Measurements from ENCODE around the gene UBE2R2. TPM values are rescaled to one million over a fixed set of nuclear protein-coding genes. Genes with fewer than 3 reads are reported as not detected.
"Not testable (repeated sequence)": the region's sequence is repeated elsewhere in the genome, so short reads cannot be mapped to it uniquely, and the experiment has no call there.

UBE2R2 gene
- total and polyA plus RNA-seq, 7 experiments from 2014 or later = 16.9 to 40.8 (median 28.6) TPM

DNA sequence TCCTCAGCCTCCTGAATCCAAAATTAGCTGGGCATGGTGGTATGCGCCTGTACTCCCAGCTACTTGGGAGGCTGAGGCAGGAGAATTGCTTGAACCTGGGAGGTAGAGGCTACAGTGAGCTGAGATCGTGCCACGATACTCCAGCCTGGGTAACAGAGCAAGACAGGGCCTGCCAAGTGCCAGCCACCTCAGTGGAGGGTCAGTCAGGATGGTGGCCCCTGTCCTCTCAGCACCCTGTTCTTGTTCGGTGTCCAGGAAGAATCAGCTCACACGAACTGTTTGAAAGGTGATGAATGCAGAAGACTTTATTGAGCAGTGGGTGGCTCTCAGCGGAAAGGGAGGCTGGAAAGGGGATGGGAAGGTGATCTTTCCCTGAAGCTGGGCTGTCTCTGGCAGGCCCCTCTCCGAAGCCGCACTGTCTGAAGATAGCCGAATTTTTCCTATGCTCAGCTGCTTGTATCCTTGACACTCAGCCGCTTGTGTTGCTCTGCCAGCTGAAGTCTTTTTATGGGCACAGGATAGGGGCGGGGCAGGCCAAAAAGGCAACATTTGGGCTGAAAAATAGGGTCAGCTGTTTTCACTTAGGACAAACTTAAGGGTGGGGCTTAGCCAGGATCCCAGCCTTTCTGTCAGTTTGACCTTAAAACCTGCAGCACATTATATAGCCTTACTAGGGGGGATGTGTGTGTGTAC, 50.9 kb downstream of the UBE2R2 start:
- Histone ChIP-seq H3K27ac (ENCODE audit: low read depth, low read length) (no peak overlapping the region), H3K9me3 (ENCODE audit: control insufficient read depth in 2 of 3, low read length in 3 of 3) (no peaks in the 10 kb centered on the region), H3K4me3 (ENCODE audit: low read length) (no peak overlapping the region), H3K4me1 (ENCODE audit: control insufficient read depth in 2 of 2, insufficient read depth in 2 of 2, low read length in 2 of 2) (no peaks in the 10 kb centered on the region), H3K36me3 (ENCODE audit: control insufficient read depth in 2 of 3, insufficient read depth in 3 of 3, low read length in 3 of 3) (peaks cover 0 to 6% (median 0%) of the 10 kb centered on the region in 3 experiments), H3K27me3 (ENCODE audit: control insufficient read depth in 2 of 2, insufficient read depth in 2 of 2, low read length in 2 of 2) (no peaks in the 10 kb centered on the region)
- Mint-ChIP-seq H3K36me3 (peaks cover 0 to 31% (median 8%) of the 10 kb centered on the region in 5 donors), H3K9me3 (no peaks in the 10 kb centered on the region), H3K4me1 (peaks cover 13 to 39% (median 36%) of the 10 kb centered on the region in 7 donors), H3K27ac (no peak overlapping the region), H3K4me3 (no peak overlapping the region), H3K27me3 (no peaks in the 10 kb centered on the region)
- ChIA-PET CTCF (no interaction called here), POLR2A (interaction anchor here (0.5 kb wide), 1 partner anchor 714 kb away, joined by 3 read pairs; no protein-coding TSS in a partner anchor)
- no peak for ATAC-seq
- intact Hi-C loops (cut with micrococcal nuclease) = no loop called here
- no peak for DNase-seq

DNA sequence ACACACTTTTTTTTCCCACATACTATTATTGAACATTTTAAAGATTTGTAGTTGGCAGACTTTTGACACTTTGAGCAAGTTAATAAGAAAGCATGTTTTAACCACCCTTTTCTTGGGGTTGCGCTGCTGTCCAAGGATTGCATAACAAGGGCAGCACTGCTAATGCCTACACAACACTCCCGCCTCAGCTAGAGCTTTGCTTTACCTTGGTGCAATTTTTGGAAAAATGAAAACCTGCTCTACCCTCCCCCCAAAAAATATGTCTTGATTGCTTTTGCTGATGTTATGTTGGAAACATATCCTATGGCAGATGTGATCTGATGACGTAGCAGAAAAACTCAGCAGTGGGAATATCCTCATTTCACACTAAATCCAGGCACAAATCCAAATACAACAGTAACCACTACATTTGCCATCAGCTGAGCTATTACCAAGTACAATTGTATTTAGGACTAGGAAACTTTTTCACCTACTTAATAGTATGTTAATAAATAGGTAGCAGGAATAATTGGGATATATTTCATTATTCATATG, 51.5 kb downstream of the UBE2R2 start:
- ATAC-seq = no peak
- Mint-ChIP-seq H3K27ac (peak overlapping the region in 1 of 9 donors; percentile 8), H3K4me3 (no peak overlapping the region), H3K4me1 (peaks cover 13 to 39% (median 36%) of the 10 kb centered on the region in 7 donors), H3K27me3 (no peaks in the 10 kb centered on the region), H3K9me3 (no peaks in the 10 kb centered on the region), H3K36me3 (peaks cover 0 to 30% (median 8%) of the 10 kb centered on the region in 5 donors)
- CTCF ChIA-PET = no interaction called here
- no peaks in the 10 kb centered on the region for H3K9me3 ChIP-seq (ENCODE audit: control insufficient read depth in 2 of 3, low read length in 3 of 3)
- no peak for DNase-seq
- H3K4me3 ChIP-seq (ENCODE audit: low read length) = no peak overlapping the region
- H3K27ac ChIP-seq (ENCODE audit: low read depth, low read length) = no peak overlapping the region
- H3K27me3 ChIP-seq (ENCODE audit: control insufficient read depth in 2 of 2, insufficient read depth in 2 of 2, low read length in 2 of 2) = no peaks in the 10 kb centered on the region
- H3K4me1 ChIP-seq (ENCODE audit: control insufficient read depth in 2 of 2, insufficient read depth in 2 of 2, low read length in 2 of 2) = no peaks in the 10 kb centered on the region
- POLR2A ChIA-PET = no interaction called here
- peaks cover 0 to 6% (median 0%) of the 10 kb centered on the region in 3 experiments for H3K36me3 ChIP-seq (ENCODE audit: control insufficient read depth in 2 of 3, insufficient read depth in 3 of 3, low read length in 3 of 3)
- intact Hi-C loops (cut with micrococcal nuclease) = no loop called here

GRCh38 chr9:33869243-33869642, 52.3 kb downstream of the UBE2R2 start:
- H3K4me3 Mint-ChIP-seq; H3K4me1 ChIP-seq (ENCODE audit: control insufficient read depth in 2 of 2, insufficient read depth in 2 of 2, low read length in 2 of 2); H3K36me3 ChIP-seq (ENCODE audit: control insufficient read depth in 2 of 3, insufficient read depth in 3 of 3, low read length in 3 of 3); DNase-seq; H3K9me3 Mint-ChIP-seq; H3K27ac ChIP-seq (ENCODE audit: low read depth, low read length); POLR2A ChIA-PET; ATAC-seq; intact Hi-C loops (cut with micrococcal nuclease); H3K27ac Mint-ChIP-seq; CTCF ChIA-PET; H3K27me3 ChIP-seq (ENCODE audit: control insufficient read depth in 2 of 2, insufficient read depth in 2 of 2, low read length in 2 of 2); H3K4me3 ChIP-seq (ENCODE audit: low read length); H3K9me3 ChIP-seq (ENCODE audit: control insufficient read depth in 2 of 3, low read length in 3 of 3); H3K27me3 Mint-ChIP-seq: not testable (repeated sequence)
- Mint-ChIP-seq H3K4me1 (peaks cover 13 to 39% (median 36%) of the 10 kb centered on the region in 7 donors), H3K36me3 (peaks cover 0 to 25% (median 3%) of the 10 kb centered on the region in 5 donors)

- POLR2A ChIA-PET = no interaction called here
- H3K27me3 ChIP-seq (ENCODE audit: control insufficient read depth in 2 of 2, insufficient read depth in 2 of 2, low read length in 2 of 2) = no peaks in the 10 kb centered on the region
- H3K27ac Mint-ChIP-seq = peak overlapping the region in 5 of 9 donors; percentile 14 to 68 (median 52)
Observed at GRCh38 chr9:33877727-33878489, 60.9 kb downstream of the UBE2R2 start.

DNA sequence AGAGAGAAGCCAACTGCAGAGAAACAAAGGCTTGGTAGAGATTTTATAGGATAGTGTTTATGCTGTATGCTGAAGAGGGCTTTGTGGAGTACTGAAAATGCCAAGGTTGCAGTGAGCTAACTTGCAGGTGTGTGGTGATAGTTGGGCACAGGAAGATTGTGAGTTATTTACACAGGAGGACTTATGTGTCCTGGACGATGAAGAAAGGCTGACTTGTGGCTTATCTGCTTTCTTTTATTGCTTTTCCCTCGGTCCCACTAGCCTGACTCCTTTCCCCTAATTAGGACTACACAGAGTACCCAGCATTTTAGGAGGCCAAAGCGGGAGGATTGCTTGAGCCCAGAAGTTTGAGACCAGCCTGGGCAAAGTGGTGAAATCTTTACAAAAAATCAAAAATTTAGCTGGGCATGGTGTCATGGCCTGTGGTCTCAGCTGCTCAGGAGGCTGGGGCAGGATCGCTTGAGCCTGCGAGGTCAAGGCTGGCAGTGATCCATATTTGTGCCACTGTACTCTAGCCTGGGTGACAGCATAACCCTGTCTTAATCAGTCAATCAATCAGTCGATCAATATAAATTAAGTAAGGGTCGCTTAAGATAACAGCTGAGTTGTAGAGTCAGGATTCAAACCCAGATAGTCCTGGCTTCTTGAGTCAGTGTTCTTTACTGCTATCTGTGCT, 61.9 kb downstream of the UBE2R2 start:
- H3K27me3 Mint-ChIP-seq = no peaks in the 10 kb centered on the region
- H3K36me3 Mint-ChIP-seq = no peaks in the 10 kb centered on the region
- Histone ChIP-seq H3K4me1 (ENCODE audit: control insufficient read depth in 2 of 2, insufficient read depth in 2 of 2, low read length in 2 of 2) (no peaks in the 10 kb centered on the region), H3K36me3 (ENCODE audit: control insufficient read depth in 2 of 3, insufficient read depth in 3 of 3, low read length in 3 of 3) (no peaks in the 10 kb centered on the region), H3K27me3 (ENCODE audit: control insufficient read depth in 2 of 2, insufficient read depth in 2 of 2, low read length in 2 of 2) (no peaks in the 10 kb centered on the region), H3K27ac (ENCODE audit: low read depth, low read length) (no peak overlapping the region), H3K4me3 (ENCODE audit: low read length) (no peak overlapping the region), H3K9me3 (ENCODE audit: control insufficient read depth in 2 of 3, low read length in 3 of 3) (no peaks in the 10 kb centered on the region)
- H3K4me3 Mint-ChIP-seq = no peak overlapping the region
- H3K9me3 Mint-ChIP-seq = no peaks in the 10 kb centered on the region
- DNase-seq (no peak), ATAC-seq (no peak)
- peaks cover 19 to 59% (median 56%) of the 10 kb centered on the region in 7 donors for H3K4me1 Mint-ChIP-seq
- H3K27ac Mint-ChIP-seq = peak overlapping the region in 5 of 9 donors; percentile 25 to 68 (median 61)
- POLR2A ChIA-PET = no interaction called here
- intact Hi-C loops (cut with micrococcal nuclease) = no loop called here
- CTCF ChIA-PET = no interaction called here

More at GRCh38 chr9:33877727-33878489, 60.9 kb downstream of the UBE2R2 start:
- ATAC-seq (no peak), DNase-seq (no peak)
- intact Hi-C loops (cut with micrococcal nuclease) = no loop called here
- peaks cover 19 to 53% (median 49%) of the 10 kb centered on the region in 7 donors for H3K4me1 Mint-ChIP-seq
- H3K36me3 ChIP-seq (ENCODE audit: control insufficient read depth in 2 of 3, insufficient read depth in 3 of 3, low read length in 3 of 3) = no peaks in the 10 kb centered on the region
- H3K36me3 Mint-ChIP-seq = no peaks in the 10 kb centered on the region
- H3K4me3 Mint-ChIP-seq = peak overlapping the region in 1 of 10 donors; percentile 19
- H3K9me3 ChIP-seq (ENCODE audit: control insufficient read depth in 2 of 3, low read length in 3 of 3) = no peaks in the 10 kb centered on the region
- CTCF ChIA-PET = interaction anchor here (0.6 kb wide), 1 partner anchor 472 kb away, joined by 3 read pairs; no protein-coding TSS in a partner anchor
- H3K4me3 ChIP-seq (ENCODE audit: low read length) = no peak overlapping the region
- H3K4me1 ChIP-seq (ENCODE audit: control insufficient read depth in 2 of 2, insufficient read depth in 2 of 2, low read length in 2 of 2) = no peaks in the 10 kb centered on the region
- no peak overlapping the region for H3K27ac ChIP-seq (ENCODE audit: low read depth, low read length)
- H3K9me3 Mint-ChIP-seq = no peaks in the 10 kb centered on the region
- no peaks in the 10 kb centered on the region for H3K27me3 Mint-ChIP-seq

DNA sequence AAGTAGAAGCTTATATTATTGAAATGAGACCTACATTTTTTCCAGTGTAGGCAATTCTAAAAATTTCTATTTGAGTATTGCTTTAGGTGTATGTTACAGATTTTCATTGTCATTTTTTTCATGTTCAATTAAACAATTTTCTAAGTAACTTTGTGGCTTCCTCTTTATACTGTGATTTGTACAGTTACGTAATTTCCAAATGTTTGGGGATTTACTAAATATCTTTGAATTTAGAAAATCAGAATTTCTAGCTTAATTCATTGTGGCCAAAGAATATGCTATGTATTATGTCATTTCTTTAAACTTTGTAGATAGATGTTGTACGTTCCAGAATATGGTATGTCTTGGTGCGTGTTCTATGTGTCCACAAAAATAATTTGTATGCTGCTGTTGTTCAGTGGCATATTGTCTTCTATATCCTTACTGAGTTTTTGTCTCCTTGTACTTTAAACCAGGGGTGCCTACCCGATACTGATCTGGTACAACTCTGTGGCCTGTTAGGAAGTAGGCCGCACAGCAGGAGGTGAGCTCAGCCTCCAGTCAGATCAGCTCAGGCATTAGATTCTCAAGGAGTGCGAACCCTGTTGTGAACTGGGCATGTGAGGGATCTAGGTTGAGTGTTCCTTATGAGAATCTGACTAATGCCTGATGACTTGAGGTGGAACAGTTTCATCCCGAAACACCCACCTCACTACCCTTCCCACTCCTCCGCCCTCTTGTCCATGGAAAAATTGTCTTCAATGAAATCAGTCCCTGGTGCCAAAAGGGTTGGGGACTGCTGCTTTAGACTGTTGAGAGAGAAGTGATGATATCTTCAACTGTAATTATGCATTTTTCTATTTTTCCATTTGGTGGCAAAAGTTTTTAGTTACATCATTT, 63.5 kb downstream of the UBE2R2 start:
- H3K36me3 Mint-ChIP-seq = no peaks in the 10 kb centered on the region
- H3K27me3 Mint-ChIP-seq = no peaks in the 10 kb centered on the region
- H3K4me3 Mint-ChIP-seq = no peak overlapping the region
- ATAC-seq (no peak), DNase-seq (no peak)
- H3K4me1 Mint-ChIP-seq = peaks cover 25 to 72% (median 65%) of the 10 kb centered on the region in 7 donors
- Histone ChIP-seq H3K27ac (ENCODE audit: low read depth, low read length) (no peak overlapping the region), H3K4me3 (ENCODE audit: low read length) (no peak overlapping the region), H3K27me3 (ENCODE audit: control insufficient read depth in 2 of 2, insufficient read depth in 2 of 2, low read length in 2 of 2) (no peaks in the 10 kb centered on the region), H3K36me3 (ENCODE audit: control insufficient read depth in 2 of 3, insufficient read depth in 3 of 3, low read length in 3 of 3) (no peaks in the 10 kb centered on the region), H3K4me1 (ENCODE audit: control insufficient read depth in 2 of 2, insufficient read depth in 2 of 2, low read length in 2 of 2) (no peaks in the 10 kb centered on the region), H3K9me3 (ENCODE audit: control insufficient read depth in 2 of 3, low read length in 3 of 3) (no peaks in the 10 kb centered on the region)
- H3K9me3 Mint-ChIP-seq = no peaks in the 10 kb centered on the region
- POLR2A ChIA-PET = interaction anchor here (0.9 kb wide), 1 partner anchor 54 kb away, joined by 4 read pairs; no protein-coding TSS in a partner anchor
- peak overlapping the region in 5 of 9 donors; percentile 4 to 68 (median 41) for H3K27ac Mint-ChIP-seq
- intact Hi-C loops (cut with micrococcal nuclease) = no loop called here
- CTCF ChIA-PET = interaction anchor here (0.7 to 1.2 kb wide), 2 partner anchors 28 to 671 kb away, joined by 3 to 4 read pairs; no protein-coding TSS in a partner anchor
